ENCODE results near the gene ENTPD2.

The ENTPD2 gene

DNA sequence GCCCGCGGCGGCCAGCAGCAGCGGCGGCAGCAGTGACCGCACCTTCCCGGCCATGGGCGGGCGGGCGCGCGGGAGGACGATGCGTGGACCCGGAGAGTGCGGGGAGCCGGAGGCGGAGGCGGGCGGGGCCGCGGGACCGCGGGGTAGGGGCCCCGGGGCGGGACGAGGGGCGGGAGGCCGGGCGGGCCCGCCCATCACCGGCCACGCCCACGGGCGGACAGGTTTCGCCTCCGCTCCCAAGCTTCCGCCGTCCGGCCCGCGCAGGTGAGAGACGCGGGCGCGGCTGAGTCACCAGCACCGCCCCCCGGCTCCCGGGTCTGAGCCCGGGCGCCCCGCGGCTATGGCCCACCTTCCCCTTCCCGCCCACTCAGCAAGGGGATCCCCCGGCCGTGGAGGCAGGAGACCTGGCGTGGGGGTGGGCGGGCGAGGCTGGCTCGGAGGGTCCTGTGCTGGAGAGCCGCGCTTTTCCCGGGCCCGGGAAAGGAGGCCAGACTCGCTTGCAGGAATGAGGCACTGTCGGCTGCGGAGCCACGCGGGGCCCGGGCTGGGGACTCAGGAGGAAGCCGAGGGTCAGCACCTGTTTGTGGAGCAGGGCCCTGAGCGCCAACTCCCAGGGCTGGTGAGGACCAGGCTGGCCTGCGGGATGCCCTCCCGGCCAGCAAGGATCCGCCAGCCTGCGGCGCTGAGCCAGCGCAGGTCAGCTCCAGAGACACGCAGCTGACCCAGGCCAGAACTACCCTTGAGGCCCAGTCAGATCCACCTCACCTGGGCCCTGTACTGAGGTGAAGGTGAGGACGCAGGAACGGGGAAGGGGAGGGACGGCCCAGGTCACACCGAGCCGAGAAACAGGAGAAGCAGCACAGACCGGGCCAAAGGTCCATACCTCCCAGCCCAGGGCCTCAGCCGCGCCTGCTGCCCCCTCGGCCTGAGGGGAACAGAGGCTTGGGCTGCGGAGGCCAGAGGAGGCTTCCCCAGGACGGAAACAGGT, at the start of gene ENTPD2:
Gene ENTPD2, minus strand, starts transcription at position 118 of the 988 bp plus-strand sequence. Its CDS starts 64 bp downstream, at position 54.
- in situ Hi-C loops (cut with HindIII; ENCODE audit: low pct_unique_long_range_greater_than_20kb, low sequenced_read_pairs), result no loop called here
- peak; percentile 89 to 96 for DNase-seq (ENCODE audit: low read depth in 1 of 2, low spot score in 1 of 2)
- TF ChIP-seq JUND (IDR thresholded peaks at IDR 0.05; ENCODE audit: low read depth), result no peak

GRCh38 chr9:137103206-137103999, 49.5 kb upstream of the ENTPD2 start:
- no peak for DNase-seq (ENCODE audit: low read depth in 1 of 2, low spot score in 1 of 2)
- in situ Hi-C loops (cut with HindIII; ENCODE audit: low pct_unique_long_range_greater_than_20kb, low sequenced_read_pairs), result no loop called here
- TF ChIP-seq JUND (IDR thresholded peaks at IDR 0.05; ENCODE audit: low read depth), result no peak

DNA sequence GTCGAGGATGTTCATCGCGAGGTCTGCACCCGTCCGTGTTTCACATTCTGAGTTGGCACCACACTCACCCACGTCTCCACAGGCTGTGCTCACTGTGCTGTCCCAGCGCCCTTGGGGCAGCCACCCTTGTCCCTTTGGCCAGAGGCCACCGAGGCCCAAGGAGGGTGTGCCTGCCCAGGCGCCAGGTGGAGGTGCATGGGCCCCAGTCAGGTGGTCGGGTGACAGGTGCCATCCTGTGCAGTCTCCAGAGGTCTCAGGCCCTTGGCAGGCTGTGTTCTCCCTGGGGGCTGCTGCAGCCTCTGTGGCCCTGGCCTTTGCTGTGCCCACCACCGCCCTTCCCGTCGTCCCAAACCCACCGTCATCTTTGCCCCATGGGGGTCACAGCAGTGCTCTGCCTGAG, 45.4 kb upstream of the ENTPD2 start:
- no peak for TF ChIP-seq JUND (IDR thresholded peaks at IDR 0.05; ENCODE audit: low read depth)
- in situ Hi-C loops (cut with HindIII; ENCODE audit: low pct_unique_long_range_greater_than_20kb, low sequenced_read_pairs), result no loop called here
- no peak for DNase-seq (ENCODE audit: low read depth in 1 of 2, low spot score in 1 of 2)

- TF ChIP-seq JUND (IDR thresholded peaks at IDR 0.05; ENCODE audit: low read depth), result no peak
- no peak for DNase-seq (ENCODE audit: low read depth in 1 of 2, low spot score in 1 of 2)
- in situ Hi-C loops (cut with HindIII; ENCODE audit: low pct_unique_long_range_greater_than_20kb, low sequenced_read_pairs), result no loop called here
Observed at GRCh38 chr9:137097761-137098462, 44.1 kb upstream of the ENTPD2 start.

GRCh38 chr9:137096785-137097546, 43.1 kb upstream of the ENTPD2 start:
- TF ChIP-seq JUND (IDR thresholded peaks at IDR 0.05; ENCODE audit: low read depth), result no peak
- no peak for DNase-seq (ENCODE audit: low read depth in 1 of 2, low spot score in 1 of 2)
- in situ Hi-C loops (cut with HindIII; ENCODE audit: low pct_unique_long_range_greater_than_20kb, low sequenced_read_pairs), result no loop called here

DNA sequence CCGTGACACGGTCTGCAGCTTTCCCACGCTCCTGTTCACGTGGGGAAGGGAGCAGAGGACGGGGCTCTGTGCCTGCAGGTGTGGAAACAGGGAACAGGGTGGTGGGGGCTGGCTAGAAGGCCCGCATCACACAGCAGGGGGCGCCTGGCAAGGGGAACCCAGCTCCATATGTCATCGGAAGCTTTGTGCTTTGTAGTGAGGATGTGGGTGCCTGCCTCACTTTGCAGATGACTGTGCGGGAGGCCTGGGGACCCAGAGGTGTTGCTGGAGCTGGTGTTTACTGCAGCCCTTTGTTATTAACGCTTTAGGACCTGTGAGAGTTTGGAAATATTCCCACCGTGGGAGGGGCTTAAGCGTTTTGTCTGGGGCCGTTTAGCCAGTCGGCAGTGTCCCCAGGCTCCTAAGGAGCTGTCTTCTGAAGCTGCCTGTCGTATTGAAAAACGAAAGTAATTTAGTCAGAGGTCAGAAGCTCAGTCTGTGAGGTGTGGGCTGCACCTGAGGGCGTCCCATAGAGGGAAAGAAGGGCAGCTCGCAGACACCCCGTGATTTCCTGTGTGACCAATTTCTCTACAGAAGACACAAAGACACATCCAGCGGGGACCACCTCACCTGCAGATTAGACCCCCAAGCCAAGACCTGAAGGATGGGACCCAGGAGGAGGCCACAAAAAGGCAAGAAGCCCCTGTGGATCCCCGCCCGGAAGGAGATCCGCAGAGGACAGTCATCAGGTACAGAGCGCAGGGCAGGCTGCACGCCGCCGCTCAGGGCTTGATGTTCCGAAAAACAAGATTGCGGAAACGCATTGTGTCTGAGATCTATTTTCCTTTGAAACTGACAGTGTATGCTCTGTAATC, 42.0 kb upstream of the ENTPD2 start:
- no peak for DNase-seq (ENCODE audit: low read depth in 1 of 2, low spot score in 1 of 2)
- in situ Hi-C loops (cut with HindIII; ENCODE audit: low pct_unique_long_range_greater_than_20kb, low sequenced_read_pairs), result no loop called here
- TF ChIP-seq JUND (IDR thresholded peaks at IDR 0.05; ENCODE audit: low read depth), result no peak

GRCh38 chr9:137089232-137089947, 35.5 kb upstream of the ENTPD2 start:
- no peak for TF ChIP-seq JUND (IDR thresholded peaks at IDR 0.05; ENCODE audit: low read depth)
- DNase-seq (ENCODE audit: low read depth in 1 of 2, low spot score in 1 of 2), result no peak
- in situ Hi-C loops (cut with HindIII; ENCODE audit: low pct_unique_long_range_greater_than_20kb, low sequenced_read_pairs), result no loop called here

DNA sequence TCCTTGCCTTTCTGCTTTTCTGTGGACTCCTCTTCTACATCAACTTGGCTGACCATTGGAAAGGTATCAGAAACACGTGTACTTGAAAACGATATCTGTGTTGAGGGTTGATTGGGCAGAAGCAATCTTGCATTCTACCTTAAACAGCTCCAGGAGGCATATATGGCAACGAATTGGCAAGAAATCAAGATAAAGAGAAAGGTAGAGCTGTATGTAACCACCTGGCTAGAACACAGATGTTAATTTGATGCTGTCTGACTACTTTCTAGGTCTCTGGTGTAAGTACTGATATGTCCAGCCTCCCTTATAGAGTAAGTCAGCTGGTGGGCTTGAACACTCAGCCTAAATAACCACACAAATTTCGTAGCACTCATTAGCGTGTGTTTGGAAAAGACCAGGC, 34.3 kb upstream of the ENTPD2 start:
- no peak for TF ChIP-seq JUND (IDR thresholded peaks at IDR 0.05; ENCODE audit: low read depth)
- in situ Hi-C loops (cut with HindIII; ENCODE audit: low pct_unique_long_range_greater_than_20kb, low sequenced_read_pairs), result no loop called here
- no peak for DNase-seq (ENCODE audit: low read depth in 1 of 2, low spot score in 1 of 2)

GRCh38 chr9:137087409-137087925, 33.6 kb upstream of the ENTPD2 start:
- in situ Hi-C loops (cut with HindIII; ENCODE audit: low pct_unique_long_range_greater_than_20kb, low sequenced_read_pairs), result no loop called here
- no peak for TF ChIP-seq JUND (IDR thresholded peaks at IDR 0.05; ENCODE audit: low read depth)
- DNase-seq (ENCODE audit: low read depth in 1 of 2, low spot score in 1 of 2), result no peak

All from T47D (cell line).